NB4 (cell line): ENCODE data around the gene HIRA.

ENCODE experiments used
- DNase-seq: peaks from one replicate; pipeline ENCODE4 v3.0.0; 2010; ENCODE audit warnings: low read depth
- H3K4me3 ChIP-seq: one replicate; pipeline ENCODE4 v1.5.1; 2011; ENCODE audit warnings: mild to moderate bottlenecking, low read depth, low read length, moderate library complexity
- CTCF ChIP-seq: IDR thresholded peaks from one replicate; pipeline ENCODE4 v1.5.1; 2012; ENCODE audit warnings: low read depth, low read length
- MAX ChIP-seq: IDR thresholded peaks from 2 replicates; pipeline ENCODE4 v1.6.1; 2011; ENCODE audit warnings: low read depth, low read length
- MYC ChIP-seq: IDR thresholded peaks from 2 replicates; pipeline ENCODE4 v1.6.1; 2011; ENCODE audit warnings: low read depth, low read length
- POLR2A ChIP-seq: IDR thresholded peaks from 2 replicates; pipeline ENCODE4 v1.6.1; 2011; ENCODE audit warnings: mild to moderate bottlenecking; ENCODE audit not compliant: insufficient read length; ENCODE audit errors: extremely low read depth

The HIRA gene

GRCh38 chr22:19478045-19478900 lies 46.7 kb upstream of the HIRA start:
- TF ChIP-seq CTCF (no peak), MAX (no peak), POLR2A (no peak), MYC (no peak)
- H3K4me3 ChIP-seq, result peak overlapping the region; percentile 83
- peak; percentile 32 for DNase-seq

- no peak for TF ChIP-seq POLR2A
- no peak for TF ChIP-seq MYC
- no peak for TF ChIP-seq CTCF
- TF ChIP-seq MAX, result no peak
- peak overlapping the region; percentile 83 for H3K4me3 ChIP-seq
- no peak for DNase-seq
Measured at GRCh38 chr22:19477321-19478044, 46.0 kb upstream of the HIRA start.

GRCh38 chr22:19476023-19476422 lies 44.5 kb upstream of the HIRA start:
- TF ChIP-seq CTCF (no peak), POLR2A (no peak), MAX (no peak), MYC (no peak)
- H3K4me3 ChIP-seq, result no peak overlapping the region
- DNase-seq, result no peak

GRCh38 chr22:19473578-19473977 lies 42.0 kb upstream of the HIRA start:
- no peak for TF ChIP-seq POLR2A
- no peak for TF ChIP-seq CTCF
- TF ChIP-seq MYC, result no peak
- no peak for TF ChIP-seq MAX
- DNase-seq, result no peak
- H3K4me3 ChIP-seq, result no peak overlapping the region

- TF ChIP-seq POLR2A (no peak), MYC (no peak), MAX (no peak), CTCF (no peak)
- H3K4me3 ChIP-seq, result no peak overlapping the region
- DNase-seq, result no peak
Measured at GRCh38 chr22:19472233-19472632, 40.7 kb upstream of the HIRA start.
